ENCODE results near the gene CCSER2.
"Not testable (repeated sequence)": the region's sequence is repeated elsewhere in the genome, so short reads cannot be mapped to it uniquely, and the experiment has no call there.

CCSER2 gene

DNA sequence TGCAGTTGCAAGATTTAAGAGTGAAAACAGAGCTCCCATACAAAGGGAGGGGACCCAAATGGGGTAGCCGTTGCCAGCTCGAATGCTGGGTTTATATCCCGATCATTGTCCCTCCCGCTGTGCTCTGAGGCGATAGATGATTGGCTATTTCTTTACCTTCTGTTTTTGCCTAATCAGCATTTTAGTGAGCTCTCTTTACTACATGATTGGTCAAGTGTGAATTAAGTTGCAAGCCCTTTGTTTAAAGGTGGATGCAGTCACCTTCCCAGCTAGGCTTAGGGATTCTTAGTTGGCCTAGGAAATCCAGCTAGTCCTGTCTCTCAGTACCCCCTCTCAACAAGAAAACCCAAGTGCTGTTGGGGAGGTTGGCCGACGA lies 197.4 kb downstream of the CCSER2 start:
- not testable (repeated sequence) for DNase-seq

DNA sequence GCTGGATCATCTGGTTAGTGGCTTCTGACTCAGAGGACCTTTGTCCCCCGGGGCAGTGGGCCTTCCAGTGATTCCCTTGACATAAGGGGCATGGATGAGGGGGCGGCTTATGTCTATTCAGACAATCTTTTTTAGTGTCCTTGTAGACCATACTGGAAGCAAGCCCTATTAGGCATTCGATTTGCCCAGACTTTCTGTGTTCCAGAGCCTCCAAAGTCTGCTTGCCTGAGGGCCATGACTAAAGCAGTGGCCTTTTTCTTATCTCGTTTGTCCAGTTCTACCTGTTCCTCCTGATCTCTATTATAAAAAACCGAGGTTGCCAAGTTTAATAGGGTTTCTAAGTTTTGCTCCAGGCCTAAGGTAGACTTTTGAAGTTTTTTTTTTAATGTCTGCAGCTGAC lies 199.0 kb downstream of the CCSER2 start:
- not testable (repeated sequence) for DNase-seq

DNA sequence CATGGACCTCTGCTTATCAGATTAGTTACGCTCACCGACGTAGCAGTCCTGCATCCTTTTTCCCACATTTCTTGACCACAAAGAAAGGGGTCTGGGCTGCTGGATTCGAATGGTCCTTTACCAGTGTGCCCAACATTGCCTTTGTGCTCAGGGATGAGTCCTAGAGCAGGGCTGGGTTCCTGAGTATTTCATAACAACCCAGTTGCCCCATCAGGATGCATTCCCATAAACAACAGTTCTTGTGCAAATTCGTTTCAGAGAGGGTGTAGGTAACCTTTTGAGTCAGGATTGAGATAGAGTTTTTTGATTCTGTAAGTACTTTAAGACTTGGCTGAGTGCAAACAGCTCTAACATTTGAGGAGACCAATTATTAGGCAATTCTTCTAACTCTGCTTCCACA lies 200.1 kb downstream of the CCSER2 start:
- DNase-seq, result not testable (repeated sequence)

DNA sequence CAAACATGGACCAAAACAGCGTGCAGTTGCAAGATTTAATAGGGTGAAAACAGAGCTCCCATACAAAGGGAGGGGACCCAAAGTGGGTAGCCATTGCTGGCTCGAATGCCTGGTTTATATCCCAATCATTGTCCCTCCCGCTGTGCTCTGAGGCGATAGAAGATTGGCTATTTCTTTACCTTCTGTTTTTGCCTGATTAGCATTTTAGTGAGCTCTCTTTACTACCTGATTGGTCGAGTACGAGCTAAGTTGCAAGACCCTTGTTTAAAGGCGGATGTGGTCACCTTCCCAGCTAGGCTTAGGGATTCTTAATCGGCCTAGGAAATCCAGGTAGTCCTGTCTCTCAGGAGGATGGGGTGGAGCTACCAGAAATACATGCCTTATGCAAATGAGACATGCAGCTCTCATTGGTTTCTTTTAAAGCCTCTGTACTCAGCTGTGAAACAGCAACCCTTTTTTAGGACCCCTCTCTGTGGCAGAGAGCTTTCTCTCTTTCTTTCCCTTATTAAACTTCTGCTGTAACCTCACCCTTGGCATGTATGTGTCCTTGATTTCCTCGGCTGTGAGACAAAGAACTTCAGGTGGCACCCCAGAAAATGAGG lies 202.4 kb downstream of the CCSER2 start:
- DNase-seq, result no peak

DNA sequence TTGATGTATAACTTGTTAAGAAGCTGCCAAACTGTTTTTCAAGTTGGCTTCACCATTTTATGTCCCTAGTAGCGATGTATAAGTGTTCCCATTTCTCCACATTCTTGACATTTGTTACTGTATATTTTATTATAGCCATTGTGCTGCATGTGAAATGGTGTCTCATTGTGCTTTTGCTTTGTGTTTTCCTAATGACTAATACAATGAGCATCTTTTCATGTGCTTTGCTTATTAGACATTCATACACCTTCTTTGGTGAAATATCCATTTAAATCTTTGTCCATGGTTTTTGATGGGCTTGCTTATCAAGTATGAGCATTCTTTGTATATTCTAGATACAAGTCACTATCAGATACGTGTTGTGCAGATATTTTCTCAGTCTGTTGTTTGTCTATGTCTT lies 203.0 kb downstream of the CCSER2 start:
- DNase-seq, result no peak

DNA sequence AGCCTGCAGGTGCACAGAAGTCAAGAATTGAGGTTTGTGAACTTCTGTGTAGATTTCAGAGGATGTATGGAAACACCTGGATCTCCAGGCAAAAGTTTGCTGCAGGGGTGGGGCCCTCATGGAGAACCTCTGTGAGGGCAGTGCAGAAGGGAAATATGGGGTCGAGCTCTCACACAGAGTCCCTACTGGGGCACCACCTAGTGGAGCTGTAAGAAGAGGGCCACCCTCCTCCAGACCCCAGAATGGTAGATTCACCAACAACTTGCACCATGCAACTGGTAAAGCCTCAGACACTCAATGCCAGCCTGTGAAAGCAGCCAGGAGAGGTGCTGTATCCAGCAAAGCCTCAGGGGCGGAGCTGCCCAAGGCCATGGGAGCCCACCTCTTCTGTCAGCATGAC lies 205.8 kb downstream of the CCSER2 start:
- no peak for DNase-seq

DNA sequence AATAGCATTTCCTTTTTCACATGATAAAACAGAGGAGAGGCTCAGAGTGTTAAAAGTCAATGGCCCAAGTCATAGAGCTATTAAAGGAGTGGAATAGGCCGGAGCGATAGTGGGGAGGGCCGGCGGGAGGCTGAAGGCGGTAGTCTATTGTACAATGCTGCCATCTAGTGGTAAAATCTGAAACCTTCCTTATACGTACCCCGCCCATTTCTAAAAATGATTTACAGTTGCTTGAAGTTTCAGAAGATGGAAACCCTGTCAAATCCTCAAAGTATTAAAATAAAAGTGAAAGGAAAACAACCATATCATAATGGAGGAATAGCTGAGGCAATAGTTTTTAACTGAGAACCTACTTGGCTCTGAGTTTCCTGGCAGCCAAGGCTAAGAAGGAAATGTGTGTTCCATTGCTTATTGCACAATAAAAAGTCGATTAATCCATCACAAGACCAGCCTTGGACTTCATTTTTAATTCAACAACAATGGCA lies 209.1 kb downstream of the CCSER2 start:
- DNase-seq, result peak in 1 of 2 experiments; percentile 60

DNA sequence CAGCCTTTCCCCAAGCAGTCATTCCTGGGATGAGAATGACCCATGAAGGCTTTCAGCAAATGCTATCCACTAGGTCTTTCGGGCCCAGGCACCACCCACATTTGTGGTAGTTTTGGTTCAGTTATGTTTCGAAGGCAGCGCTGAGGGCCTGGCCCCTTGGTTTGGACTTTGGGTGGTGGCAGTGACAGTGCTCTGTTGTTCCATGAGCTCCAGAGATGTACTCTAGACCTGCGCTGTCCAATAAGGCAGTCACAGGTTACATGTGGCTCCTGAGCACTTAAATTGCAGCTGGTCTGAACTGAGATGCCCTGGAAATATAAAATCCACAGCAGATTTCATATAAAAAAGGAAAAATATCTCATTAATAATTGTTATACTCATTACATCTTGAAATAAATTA lies 209.6 kb downstream of the CCSER2 start:
- no peak for DNase-seq

DNA sequence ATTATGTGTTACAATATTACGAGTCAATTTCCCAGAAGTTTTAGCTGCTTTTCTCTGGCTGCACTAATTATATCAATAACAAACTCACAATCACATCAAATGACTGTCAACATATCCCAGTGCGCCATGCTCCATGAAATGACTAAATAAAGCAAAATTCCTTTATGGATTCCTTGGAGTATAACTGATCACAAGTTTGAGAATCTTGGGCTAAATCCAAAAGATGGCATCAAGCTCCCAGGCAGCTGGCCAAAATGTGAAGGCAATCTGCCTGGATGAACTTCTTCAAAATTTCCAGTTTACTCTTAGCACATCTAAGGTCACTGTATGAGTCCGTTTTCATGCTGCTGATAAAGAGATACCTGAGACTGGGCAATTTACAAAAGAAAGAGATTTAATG lies 210.8 kb downstream of the CCSER2 start:
- no peak for DNase-seq

DNA sequence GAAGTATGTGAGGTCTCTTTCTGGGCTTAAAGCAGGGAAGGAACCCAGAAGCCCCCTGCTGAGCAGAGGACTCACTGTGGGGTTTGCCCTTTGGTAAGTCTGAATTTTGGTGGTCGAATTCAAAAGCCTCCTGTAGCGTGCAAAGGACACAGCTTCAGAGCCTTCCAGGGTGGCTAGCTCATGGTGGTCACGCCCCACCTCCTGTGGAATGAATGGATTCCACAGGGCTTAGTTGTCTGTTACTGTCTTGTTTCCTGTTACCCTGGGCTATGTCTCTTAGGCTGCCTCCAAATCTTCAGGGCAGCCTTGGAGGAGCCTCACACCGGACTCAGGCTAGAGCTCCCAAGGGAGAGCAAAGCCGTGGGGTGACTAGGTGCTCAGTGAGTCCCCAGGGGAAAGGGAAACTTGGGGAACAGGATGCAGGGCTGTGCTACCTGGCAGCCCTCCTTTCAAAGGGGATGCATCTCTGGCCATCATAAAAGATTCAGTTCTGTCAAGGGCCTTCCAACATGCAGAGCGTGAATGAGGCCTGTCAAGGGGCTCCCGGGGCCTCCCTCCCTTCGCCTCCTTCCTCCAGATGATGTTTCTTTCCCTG lies 211.7 kb downstream of the CCSER2 start:
- DNase-seq, result peak; percentile 14 to 59

DNA sequence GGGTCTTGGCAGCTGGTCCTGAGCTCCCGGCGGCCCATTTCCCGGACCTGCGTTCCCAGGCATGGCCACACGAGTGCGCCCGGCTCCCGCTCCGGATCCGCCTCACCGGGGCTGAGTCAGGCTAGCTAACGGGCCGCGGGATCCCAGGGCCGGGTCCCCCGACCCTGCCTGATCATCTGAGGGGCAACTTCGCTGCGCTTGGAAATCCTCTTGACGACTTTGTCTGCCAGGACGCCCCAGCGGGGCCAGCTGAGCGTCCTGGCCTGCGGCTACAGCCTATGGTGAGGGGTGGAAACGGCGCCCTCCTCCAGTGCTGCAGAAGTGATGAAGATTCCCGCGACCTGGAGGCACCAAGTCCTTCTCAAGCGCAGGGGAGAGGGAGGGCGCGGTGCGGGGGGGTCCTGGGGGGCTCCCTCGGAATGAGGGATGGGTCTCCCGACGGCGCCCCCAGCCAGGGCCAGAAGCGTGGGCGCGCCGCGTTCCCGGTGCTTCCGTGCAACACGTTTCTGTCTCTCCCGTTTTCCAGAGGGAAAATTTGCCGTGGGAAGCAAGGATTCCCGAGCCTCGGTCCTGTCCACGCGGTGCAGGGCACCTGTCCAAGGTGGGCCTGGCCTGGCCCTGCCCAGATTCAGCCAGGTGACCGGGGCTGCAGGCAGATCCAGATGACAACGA lies 212.4 kb downstream of the CCSER2 start:
- DNase-seq, result peak in 1 of 2 experiments; percentile 14

DNA sequence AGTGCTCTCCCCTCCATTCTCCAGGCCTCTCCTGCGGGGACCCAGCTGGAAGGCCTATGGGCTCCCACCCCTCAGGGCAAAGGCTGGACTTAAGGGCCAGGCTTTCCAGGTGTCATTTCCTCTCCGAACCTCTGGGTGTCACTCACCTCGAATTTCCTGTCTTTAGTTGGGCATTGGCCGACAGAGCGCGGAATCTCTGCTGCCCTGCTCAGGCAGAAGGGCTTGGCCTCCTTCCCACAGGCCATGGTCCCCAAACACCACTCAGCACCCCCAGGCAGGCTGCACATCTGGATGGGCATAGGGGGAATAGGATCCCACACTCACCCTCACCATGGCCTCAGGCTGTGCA lies 212.9 kb downstream of the CCSER2 start:
- DNase-seq, result no peak

DNA sequence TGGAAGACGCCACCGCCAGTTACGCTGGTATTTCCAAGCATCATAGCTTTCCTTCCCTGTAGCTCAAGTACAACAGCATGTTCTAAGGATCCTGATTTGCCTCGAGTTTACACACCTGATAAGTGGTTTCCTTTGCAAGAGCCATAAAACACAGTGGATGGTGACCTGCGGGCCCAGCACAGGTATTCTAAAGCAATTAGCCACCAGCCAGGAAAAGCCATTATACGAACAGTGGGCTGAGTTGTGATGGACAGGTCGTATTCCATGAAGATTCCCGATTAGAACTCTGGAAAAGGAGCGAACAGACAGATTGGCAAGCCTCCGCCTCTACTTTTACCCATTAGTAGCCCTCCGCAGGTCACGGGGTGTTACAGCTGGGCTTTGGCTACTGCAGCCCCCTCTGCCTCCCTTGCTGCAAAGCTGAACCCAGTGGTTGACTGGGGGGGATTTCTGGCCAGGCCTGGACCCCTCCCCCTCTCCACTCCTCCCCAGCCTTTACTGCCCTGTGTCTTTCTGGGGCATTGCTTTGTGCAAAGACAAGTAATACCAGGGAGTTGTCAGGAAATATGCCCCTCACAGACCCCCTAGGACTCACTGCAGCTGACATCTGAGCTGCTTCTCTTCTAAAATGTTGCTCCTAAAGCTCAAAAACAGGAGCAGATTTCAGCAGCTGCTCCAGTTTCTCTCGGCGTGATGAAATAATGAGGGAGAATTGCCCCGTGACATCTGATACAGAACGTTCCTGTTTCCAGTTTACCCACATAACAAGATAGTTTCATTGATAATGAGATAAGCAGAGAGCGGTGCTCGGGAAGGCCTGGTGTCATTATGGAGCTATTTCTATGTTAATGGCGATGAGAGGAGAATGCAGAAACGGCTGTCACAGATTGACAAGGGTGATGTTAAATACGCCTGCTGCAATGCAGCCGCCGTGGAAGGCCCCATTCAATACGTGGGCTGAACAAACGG lies 214.4 kb downstream of the CCSER2 start:
- no peak for DNase-seq

DNA sequence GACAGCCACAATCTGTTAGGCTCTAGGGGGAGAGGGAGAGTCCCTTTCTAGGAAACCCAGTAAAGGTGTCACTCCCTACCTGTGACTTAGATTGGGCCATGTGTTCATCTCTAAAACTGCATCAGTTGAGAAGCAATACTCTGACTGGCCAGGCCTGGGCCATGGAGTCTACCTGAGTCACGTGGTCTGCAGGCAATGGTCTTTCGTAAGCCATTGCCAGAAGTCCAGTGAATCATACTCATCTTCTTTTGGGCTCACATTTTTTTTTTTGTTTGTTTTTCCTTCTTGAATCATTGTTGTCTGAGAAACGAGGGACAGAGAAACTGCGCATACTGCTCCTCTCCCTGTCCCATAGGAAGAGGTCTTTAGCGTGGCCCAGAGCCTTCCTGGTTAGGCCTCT lies 215.6 kb downstream of the CCSER2 start:
- DNase-seq, result no peak

DNA sequence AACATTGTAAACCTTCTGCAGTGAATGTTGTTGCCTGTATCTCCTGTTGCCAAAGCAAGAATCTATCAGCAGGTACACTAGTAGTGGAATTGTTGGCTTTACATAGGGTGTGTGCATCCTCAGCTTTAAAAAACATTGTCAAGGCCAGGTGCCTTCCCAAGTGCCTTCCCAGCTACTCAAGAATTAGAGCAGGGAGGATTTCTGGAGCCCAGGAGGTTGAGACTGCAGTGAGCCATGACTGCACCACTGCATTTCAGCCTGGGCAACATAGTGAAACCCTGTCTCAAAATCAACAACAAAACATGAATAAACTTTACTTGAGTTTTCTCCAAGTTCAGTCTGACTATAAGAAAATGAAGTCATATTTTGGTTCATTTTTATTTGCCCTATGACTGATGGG lies 217.3 kb downstream of the CCSER2 start:
- no peak for DNase-seq

DNA sequence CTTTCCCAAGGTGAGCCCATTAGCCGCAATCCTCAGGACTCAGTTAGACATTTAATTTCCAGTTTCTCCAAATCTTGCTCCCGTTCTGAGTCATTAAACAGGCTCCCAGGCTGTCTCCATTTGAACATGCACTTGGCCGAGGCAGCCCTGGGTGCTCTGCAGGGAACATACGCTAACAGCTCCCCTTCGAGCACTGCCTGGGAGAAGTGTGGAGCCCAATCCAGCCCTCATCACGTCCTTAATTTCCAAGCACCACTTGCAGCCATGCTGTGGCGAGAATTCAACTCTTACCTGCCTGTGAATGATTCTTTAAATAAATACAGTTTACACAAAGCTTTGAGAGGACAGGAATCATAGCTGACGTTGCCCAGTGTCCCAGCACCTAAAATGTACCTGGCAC lies 218.2 kb downstream of the CCSER2 start:
- no peak for DNase-seq

DNA sequence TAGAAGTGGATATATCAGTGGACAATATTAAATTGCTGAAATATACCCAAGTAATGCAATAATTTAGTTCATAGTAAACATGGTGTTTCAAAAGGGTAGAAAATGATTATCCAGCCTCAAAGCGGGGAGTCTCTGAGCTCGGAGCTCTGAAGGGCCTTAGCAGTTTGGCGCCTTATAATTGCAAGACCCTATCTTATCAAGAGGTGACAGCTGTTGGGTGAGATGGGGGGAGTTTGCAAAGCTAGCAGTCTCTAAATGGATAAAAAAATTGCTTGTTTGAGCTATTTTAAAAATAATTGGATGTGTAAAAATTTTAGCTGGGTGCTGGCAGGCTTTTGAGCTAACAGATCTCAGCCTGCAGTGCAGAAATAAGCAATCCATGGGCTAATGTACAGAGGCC lies 219.2 kb downstream of the CCSER2 start:
- DNase-seq, result no peak

DNA sequence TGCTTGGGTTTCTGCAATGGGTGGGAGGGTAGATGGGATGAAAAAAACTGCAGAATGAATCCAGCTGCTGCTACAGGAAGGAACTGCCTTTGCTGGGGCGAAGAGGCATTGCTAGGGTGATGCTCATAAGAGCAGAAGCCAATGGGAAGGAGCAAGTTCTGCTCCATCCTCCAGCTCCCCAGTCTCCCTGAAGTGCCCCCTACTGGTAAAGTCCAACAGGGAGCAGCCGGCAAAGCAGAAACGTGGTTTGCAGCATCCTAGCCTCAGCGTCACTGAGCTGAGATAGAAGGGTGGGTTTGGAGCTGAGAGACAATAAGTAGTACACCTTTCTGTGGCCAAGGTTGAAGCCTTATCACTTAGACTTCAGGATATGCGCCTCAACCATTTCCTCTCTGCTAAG lies 220.5 kb downstream of the CCSER2 start:
- no peak for DNase-seq

DNA sequence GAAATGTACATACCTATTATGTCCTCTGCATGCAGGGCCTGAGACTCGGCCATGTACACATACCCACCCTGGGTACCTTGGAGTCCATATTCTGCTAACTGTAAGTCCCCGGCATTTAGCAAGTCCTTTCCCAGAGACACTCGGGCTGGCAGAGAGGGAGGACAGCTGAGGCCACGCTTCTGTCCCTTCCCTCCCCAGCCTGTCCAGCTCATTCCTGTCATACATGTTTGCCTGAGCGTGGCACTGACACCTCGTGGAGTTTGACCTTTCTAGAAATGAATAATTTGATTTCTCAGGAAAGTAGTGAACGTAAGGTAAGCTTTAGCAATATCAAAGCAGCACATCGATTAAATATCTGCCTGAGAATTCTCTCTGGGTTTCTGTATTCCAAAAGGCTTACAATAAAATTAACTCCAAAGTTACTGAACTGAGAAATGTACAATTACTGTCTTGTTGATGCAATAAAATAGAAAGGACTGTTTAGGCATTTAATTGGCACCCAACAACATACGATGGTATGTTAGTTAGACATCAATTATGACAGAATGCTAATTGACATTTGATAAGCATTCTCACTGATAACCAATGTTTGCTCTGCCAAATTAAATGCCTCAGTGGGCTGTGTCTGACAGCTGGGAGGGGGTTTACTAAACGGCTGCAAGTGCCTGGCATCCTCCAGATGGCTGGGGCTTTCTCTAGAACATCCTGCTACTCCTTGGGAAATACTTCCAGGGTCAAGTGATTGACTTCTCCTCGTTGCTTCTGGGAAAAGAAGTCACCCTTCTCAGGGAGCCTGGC lies 221.2 kb downstream of the CCSER2 start:
- no peak for DNase-seq

DNA sequence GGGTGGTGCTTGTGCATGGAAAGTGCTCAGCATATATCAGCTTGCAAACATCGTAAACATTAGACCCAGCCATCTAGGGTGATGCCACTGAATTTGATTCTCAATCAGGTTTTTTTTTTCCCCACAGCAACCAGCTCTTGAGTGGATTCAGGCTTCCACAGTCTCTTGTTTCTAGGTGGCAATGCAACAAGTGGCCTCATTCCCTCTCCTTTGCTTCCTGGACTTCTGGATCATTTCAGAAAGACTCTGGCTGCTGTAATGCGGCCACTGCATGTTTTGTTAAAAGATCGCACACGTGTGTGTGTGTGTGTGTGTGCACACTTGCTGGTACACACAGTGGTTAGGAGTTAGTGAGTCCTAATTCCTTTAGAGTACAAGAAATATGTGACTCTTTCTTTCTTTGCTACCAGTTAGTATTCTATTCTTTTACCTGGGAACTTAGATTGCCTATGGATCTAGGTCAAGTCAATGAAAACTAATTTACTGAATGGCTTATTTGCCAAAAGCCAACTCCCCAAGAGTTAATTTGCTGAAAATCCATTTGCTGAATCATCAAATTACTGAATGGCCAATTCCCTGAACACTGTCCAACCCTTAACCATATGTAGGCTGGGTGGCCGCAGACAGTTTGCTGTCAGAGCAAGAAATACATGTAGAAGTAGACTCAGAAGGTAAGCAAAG lies 222.5 kb downstream of the CCSER2 start:
- DNase-seq, result no peak

DNA sequence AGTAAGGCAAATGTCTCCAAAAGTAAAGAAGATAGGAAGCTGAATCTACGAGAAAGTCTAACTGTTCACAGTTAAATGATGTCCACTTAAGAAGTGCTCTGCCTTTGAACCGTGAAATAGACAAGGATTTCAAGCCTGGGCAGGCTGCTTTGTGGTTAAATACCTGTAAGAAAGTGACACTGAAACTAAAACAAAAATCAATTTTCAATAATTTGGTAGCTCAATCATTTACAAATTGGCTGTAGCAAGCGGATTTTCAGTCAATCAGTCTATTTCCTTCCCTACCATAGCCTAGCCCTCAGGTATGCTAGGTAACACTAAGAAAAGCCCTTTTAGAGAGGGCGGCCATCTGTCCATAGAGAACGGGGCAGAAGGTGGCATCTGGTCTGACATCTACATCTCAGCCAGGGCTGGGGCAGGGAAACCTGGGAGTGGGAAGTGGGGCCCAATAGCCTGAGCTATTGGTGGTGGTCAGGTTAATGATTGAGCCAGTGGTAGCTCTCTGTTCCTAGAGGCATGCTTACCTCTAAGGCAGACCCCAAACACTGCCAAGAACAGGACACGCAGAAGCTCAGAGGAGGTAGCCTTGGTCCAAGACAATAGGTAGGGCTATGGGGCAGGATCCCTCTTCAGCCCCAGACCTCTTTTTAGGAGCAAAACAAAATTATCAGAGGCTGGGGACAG lies 223.2 kb downstream of the CCSER2 start:
- DNase-seq, result no peak
